Measurements from ENCODE around the gene PALD1.

GRCh38 chr10:70478191-70479164 lies at the start of gene PALD1:
- TF ChIP-seq CTCF (IDR thresholded peaks at IDR 0.05 in 2 of 3, conservative IDR thresholded peaks at IDR 0.05 in 1 of 3; ENCODE audit: insufficient read depth in 2 of 3, low read depth in 1 of 3, low read length in 3 of 3) (peak in 1 of 3 experiments; percentile 25; a peak in 2 of 6 replicates), POLR2AphosphoS5 (IDR thresholded peaks at IDR 0.05; ENCODE audit: control insufficient read depth, insufficient read depth, low read depth, low read length) (no peak), EZH2 (IDR thresholded peaks at IDR 0.05; ENCODE audit: borderline replicate concordance, low read depth, low read length) (no peak)
